Measurements from ENCODE around the gene TANC1.

Gene TANC1

GRCh38 chr2:159153063-159153462 is 184.6 kb downstream of the TANC1 start:
- no peak for DNase-seq (ENCODE audit: low read depth)
- TF ChIP-seq CTCF (conservative IDR thresholded peaks at IDR 0.05; ENCODE audit: low read depth, low read length): no peak
- H3K4me3 ChIP-seq (ENCODE audit: low read length): no peak overlapping the region

- TF ChIP-seq CTCF (conservative IDR thresholded peaks at IDR 0.05; ENCODE audit: low read depth, low read length): no peak
- DNase-seq (ENCODE audit: low read depth): no peak
- H3K4me3 ChIP-seq (ENCODE audit: low read length): no peak overlapping the region
Observed at GRCh38 chr2:159153463-159153862, 185.0 kb downstream of the TANC1 start.

GRCh38 chr2:159153951-159154350 is 185.5 kb downstream of the TANC1 start:
- H3K4me3 ChIP-seq (ENCODE audit: low read length): no peak overlapping the region
- DNase-seq (ENCODE audit: low read depth): no peak
- TF ChIP-seq CTCF (conservative IDR thresholded peaks at IDR 0.05; ENCODE audit: low read depth, low read length): no peak

GRCh38 chr2:159154366-159154765 is 185.9 kb downstream of the TANC1 start:
- H3K4me3 ChIP-seq (ENCODE audit: low read length): no peak overlapping the region
- DNase-seq (ENCODE audit: low read depth): no peak

GRCh38 chr2:159155320-159155719 is 186.9 kb downstream of the TANC1 start:
- DNase-seq (ENCODE audit: low read depth): no peak
- no peak overlapping the region for H3K4me3 ChIP-seq (ENCODE audit: low read length)
- TF ChIP-seq CTCF (conservative IDR thresholded peaks at IDR 0.05; ENCODE audit: low read depth, low read length): no peak

More at GRCh38 chr2:159154366-159154765, 185.9 kb downstream of the TANC1 start:
- TF ChIP-seq CTCF (conservative IDR thresholded peaks at IDR 0.05; ENCODE audit: low read depth, low read length): no peak

GRCh38 chr2:159155791-159156190 is 187.4 kb downstream of the TANC1 start:
- DNase-seq (ENCODE audit: low read depth): no peak
- no peak for TF ChIP-seq CTCF (conservative IDR thresholded peaks at IDR 0.05; ENCODE audit: low read depth, low read length)
- no peak overlapping the region for H3K4me3 ChIP-seq (ENCODE audit: low read length)

- no peak overlapping the region for H3K4me3 ChIP-seq (ENCODE audit: low read length)
- no peak for DNase-seq (ENCODE audit: low read depth)
- TF ChIP-seq CTCF (conservative IDR thresholded peaks at IDR 0.05; ENCODE audit: low read depth, low read length): no peak
Observed at GRCh38 chr2:159156834-159157233, 188.4 kb downstream of the TANC1 start.

Measured in retinal pigment epithelial cell (primary cell).